Lung (tissue), 13 donors: ENCODE measurements around the gene SLC39A13. TPM values are rescaled to one million over a fixed set of nuclear protein-coding genes. Genes with fewer than 3 reads are reported as not detected.

Experiments
- ATAC-seq: fragments of 200-7000 bp; cut with Tn5 transposase; one replicate; pipeline ENCODE4 v1.9.1; 2020; ENCODE audit warnings: moderate number of reproducible peaks; ENCODE audit not compliant: insufficient read depth, low FRiP score
- DNase-seq, 3 donors: peaks; one replicate each; pipeline ENCODE4 v3.0.0-alpha.2; 2013 to 2017
- H3K27ac ChIP-seq, 2 donors: one replicate each; pipeline ENCODE4 v1.5.1; 2013; ENCODE audit warnings: mild to moderate bottlenecking in 2 of 2, moderate library complexity in 2 of 2, control low read depth in 1 of 2, inconsistent platforms in 1 of 2, low read depth in 1 of 2, low read length in 1 of 2
- H3K27me3 ChIP-seq, 3 donors: one replicate each; pipeline ENCODE4 v1.5.1; 2013; ENCODE audit warnings: low read length in 2 of 3; ENCODE audit not compliant: control insufficient read depth in 3 of 3, insufficient read depth in 3 of 3
- H3K36me3 ChIP-seq, 4 donors: one replicate each; pipeline ENCODE4 v1.5.1; 2013; ENCODE audit warnings: low read length in 4 of 4, mild to moderate bottlenecking in 1 of 4, moderate library complexity in 1 of 4; ENCODE audit not compliant: control insufficient read depth in 4 of 4, insufficient read depth in 4 of 4
- H3K4me1 ChIP-seq, 5 donors: one replicate each; pipeline ENCODE4 v1.5.1; 2013; ENCODE audit warnings: low read length in 5 of 5, mild to moderate bottlenecking in 2 of 5, moderate library complexity in 1 of 5; ENCODE audit not compliant: control insufficient read depth in 5 of 5, insufficient read depth in 5 of 5
- H3K4me3 ChIP-seq: one replicate; pipeline ENCODE4 v1.5.1; 2013; ENCODE audit warnings: mild to moderate bottlenecking, control low read depth, moderate library complexity
- H3K9ac ChIP-seq, 2 donors: one replicate each; pipeline ENCODE4 v1.5.1; 2013; ENCODE audit warnings: low read length in 2 of 2, control low read depth in 1 of 2; ENCODE audit not compliant: insufficient read depth in 1 of 2
- H3K9me3 ChIP-seq, 4 donors: one replicate each; pipeline ENCODE4 v1.5.1; 2013; ENCODE audit warnings: low read length in 3 of 4, mild to moderate bottlenecking in 1 of 4, moderate library complexity in 1 of 4; ENCODE audit not compliant: control insufficient read depth in 4 of 4, insufficient read depth in 3 of 4
- WGBS, 2 donors: extraction: QIAGEN DNeasy Blood & Tissue Kit; methylation state at CpG; one replicate each; pipeline ENCODE4 v1.1.7; 2013; 5-methylcytosine and 5-hydroxymethylcytosine counted together
- polyA plus RNA-seq, 2 donors: library from polyadenylated mRNA; stranded (reverse); fragments of 200-250 nt; gene quantifications; one replicate each; pipeline ENCODE4 v1.2.1, GENCODE V29; 2013
- small RNA-seq: library from RNA; depleted of rRNA; stranded (forward); fragments of <200 nt; gene quantifications from one replicate; pipeline ENCODE3, GENCODE V24; 2014; ENCODE audit warnings: low replicate concordance
- total RNA-seq, 2 donors: library from RNA; depleted of rRNA in 1 of 2; stranded (reverse); fragments of >200 nt in 1 of 2; gene quantifications; one replicate each; pipeline ENCODE4 v1.2.1, GENCODE V29; 2014 to 2021
- TF ChIP-seq, protein P1 (sequence below): IDR thresholded peaks from 2 replicates; pipeline ENCODE4 v1.5.1; 2012; ENCODE audit warnings: mild to moderate bottlenecking; ENCODE audit errors: control extremely low read depth, extremely low read depth
- donor health status: control.
- donor health status: control.
- donor health status: Bipolar disorder and iron deficiency.
- donor health status: healthy.
- donor health status: DM: yes; HTN: yes; CAD: no.

SLC39A13 gene
- total and polyA plus RNA-seq, 4 donors = 31.8 to 83.8 (median 74.8) TPM

DNA sequence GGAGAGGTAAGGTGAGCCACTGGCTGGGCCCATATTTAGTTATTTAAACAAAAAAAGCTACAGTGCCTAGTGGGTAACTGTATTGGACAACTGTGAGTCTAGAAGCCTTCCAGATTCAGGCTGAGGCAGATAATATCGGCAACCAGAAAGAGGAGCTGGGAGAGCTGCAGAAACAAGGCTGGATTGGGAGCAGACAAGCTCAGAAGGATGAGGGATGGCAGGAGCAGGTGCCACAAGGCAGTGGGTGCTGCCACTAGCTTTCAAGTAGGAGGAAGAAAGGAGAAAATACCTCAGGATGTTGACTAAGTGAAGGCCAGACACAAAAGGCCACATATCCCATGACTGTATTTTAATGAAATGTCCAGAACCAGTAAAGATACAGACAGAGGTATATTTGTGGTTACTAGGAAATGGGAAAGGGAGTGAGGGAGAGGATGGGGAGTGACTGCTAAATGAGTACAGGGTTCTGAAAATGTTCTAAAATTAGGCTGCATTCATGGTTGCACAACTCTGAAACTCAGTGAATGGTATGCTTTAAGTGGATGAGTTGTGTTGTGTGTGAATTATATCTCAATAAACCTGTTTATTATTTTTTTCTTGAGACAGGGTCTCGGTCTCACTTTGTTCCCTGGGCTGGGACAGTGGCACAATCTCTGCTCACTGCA, 52.3 kb downstream of the SLC39A13 start:
- no peak for ATAC-seq
- 93 to 99% methylated on average over 2 of the region's 2 CpGs for WGBS, 2 donors
- H3K4me3 ChIP-seq = no peak overlapping the region
- H3K27me3 ChIP-seq = no peaks in the 10 kb centered on the region
- no peak overlapping the region for H3K9ac ChIP-seq
- no peaks in the 10 kb centered on the region for H3K9me3 ChIP-seq
- H3K27ac ChIP-seq = no peak overlapping the region
- no peak for DNase-seq
- TF ChIP-seq, protein P1, sequence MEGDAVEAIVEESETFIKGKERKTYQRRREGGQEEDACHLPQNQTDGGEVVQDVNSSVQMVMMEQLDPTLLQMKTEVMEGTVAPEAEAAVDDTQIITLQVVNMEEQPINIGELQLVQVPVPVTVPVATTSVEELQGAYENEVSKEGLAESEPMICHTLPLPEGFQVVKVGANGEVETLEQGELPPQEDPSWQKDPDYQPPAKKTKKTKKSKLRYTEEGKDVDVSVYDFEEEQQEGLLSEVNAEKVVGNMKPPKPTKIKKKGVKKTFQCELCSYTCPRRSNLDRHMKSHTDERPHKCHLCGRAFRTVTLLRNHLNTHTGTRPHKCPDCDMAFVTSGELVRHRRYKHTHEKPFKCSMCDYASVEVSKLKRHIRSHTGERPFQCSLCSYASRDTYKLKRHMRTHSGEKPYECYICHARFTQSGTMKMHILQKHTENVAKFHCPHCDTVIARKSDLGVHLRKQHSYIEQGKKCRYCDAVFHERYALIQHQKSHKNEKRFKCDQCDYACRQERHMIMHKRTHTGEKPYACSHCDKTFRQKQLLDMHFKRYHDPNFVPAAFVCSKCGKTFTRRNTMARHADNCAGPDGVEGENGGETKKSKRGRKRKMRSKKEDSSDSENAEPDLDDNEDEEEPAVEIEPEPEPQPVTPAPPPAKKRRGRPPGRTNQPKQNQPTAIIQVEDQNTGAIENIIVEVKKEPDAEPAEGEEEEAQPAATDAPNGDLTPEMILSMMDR = no peak
- H3K4me1 ChIP-seq = peaks cover 0 to 3% (median 0%) of the 10 kb centered on the region in 5 donors
- peaks cover 0 to 8% (median 2%) of the 10 kb centered on the region in 4 donors for H3K36me3 ChIP-seq

DNA sequence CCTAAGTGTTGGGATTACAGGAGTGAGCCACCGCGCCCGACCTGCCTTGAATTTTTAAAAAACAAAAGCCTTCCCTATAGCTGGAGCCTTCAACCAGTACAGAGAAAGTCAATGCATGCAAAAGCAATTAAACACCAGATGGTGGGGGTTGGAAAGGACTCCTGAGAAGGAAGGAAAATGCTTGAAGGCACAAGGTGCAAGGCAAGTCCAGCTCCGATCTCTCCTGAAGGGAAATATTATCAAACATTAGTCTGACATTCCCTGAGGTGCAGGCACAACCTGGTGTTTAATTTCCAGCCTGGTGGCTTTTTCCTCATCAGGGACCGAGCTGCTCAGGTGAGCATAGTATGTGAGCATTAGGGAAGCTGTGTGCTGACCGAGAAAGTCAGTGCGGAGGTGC, 53.5 kb downstream of the SLC39A13 start:
- TF ChIP-seq, protein P1 = no peak
- Histone ChIP-seq H3K27ac (no peak overlapping the region), H3K27me3 (no peaks in the 10 kb centered on the region), H3K4me3 (no peak overlapping the region), H3K4me1 (peaks cover 0 to 12% (median 4%) of the 10 kb centered on the region in 5 donors), H3K36me3 (peaks cover 0 to 8% (median 2%) of the 10 kb centered on the region in 4 donors), H3K9me3 (no peaks in the 10 kb centered on the region), H3K9ac (no peak overlapping the region)
- ATAC-seq (no peak), DNase-seq (no peak)
- 96% methylated on average over 7 of the region's 7 CpGs for WGBS, 2 donors

DNA sequence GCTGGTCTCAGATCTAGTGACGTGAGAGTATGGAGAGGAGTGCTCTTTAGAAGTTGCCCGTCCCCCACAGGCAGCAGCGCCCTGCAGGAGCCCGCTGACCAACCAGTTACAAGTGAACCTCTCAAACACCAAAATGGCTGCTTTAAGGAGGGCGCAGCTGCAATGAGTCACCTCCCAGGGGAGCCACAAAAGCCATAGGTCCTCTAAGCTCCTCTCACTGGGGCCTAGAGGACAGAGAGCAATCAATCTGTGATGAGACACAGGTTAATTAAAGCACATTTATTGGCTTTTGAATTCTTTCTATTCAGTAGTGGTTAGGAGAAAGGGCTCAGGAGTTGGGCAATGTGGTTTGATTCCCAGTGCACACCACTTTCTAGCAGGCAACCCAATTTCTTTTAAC, 56.1 kb downstream of the SLC39A13 start:
- Histone ChIP-seq H3K4me3 (no peak overlapping the region), H3K4me1 (peaks cover 0 to 18% (median 7%) of the 10 kb centered on the region in 5 donors), H3K36me3 (peaks cover 0 to 16% (median 10%) of the 10 kb centered on the region in 4 donors), H3K27ac (no peak overlapping the region), H3K9me3 (no peaks in the 10 kb centered on the region), H3K27me3 (no peaks in the 10 kb centered on the region), H3K9ac (no peak overlapping the region)
- DNase-seq = no peak
- 87 to 93% methylated on average over 5 of the region's 5 CpGs for WGBS, 2 donors
- TF ChIP-seq, protein P1 = no peak
- no peak for ATAC-seq

Small RNA genes lying within 50 kb of the gene (small RNA-seq; reads per million reads assigned to genes)
- not detected for gene MIR4487

Other genes starting within 250 kb of the SLC39A13 start
- 100 to 1,000 TPM; 108 to 140 TPM for gene ARFGAP2, start 231.7 kb upstream of the SLC39A13 start, total RNA-seq
- gene ARFGAP2, start 231.7 kb upstream of the SLC39A13 start, polyA plus RNA-seq = 10 to 100 TPM; 51.2 to 80.2 TPM
- gene PACSIN3, start 222.2 kb upstream of the SLC39A13 start, total RNA-seq = 10 to 100 TPM; 34.7 to 53.3 TPM
- gene PACSIN3, start 222.2 kb upstream of the SLC39A13 start, polyA plus RNA-seq = 10 to 100 TPM; 20.6 to 37.9 TPM
- 10 to 100 TPM; 14.4 to 33.9 TPM for gene DDB2, start 193.6 kb upstream of the SLC39A13 start, total RNA-seq
- gene DDB2, start 193.6 kb upstream of the SLC39A13 start, polyA plus RNA-seq = 10 to 100 TPM; 16.8 to 36.4 TPM
- 10 to 100 TPM; 50.9 to 74.7 TPM for gene ACP2, start 159.8 kb upstream of the SLC39A13 start, total RNA-seq
- 10 to 100 TPM; 40.6 to 70.8 TPM for gene ACP2, start 159.8 kb upstream of the SLC39A13 start, polyA plus RNA-seq
- gene NR1H3, start 150.6 kb upstream of the SLC39A13 start, total RNA-seq = 10 to 100 TPM; 35.0 to 62.0 TPM
- gene NR1H3, start 150.6 kb upstream of the SLC39A13 start, polyA plus RNA-seq = 10 to 100 TPM; 55.2 to 58.9 TPM
- 10 to 100 TPM; 48.9 to 56.8 TPM for gene MADD, start 138.5 kb upstream of the SLC39A13 start, total RNA-seq
- gene MADD, start 138.5 kb upstream of the SLC39A13 start, polyA plus RNA-seq = 10 to 100 TPM; 15.9 to 25.4 TPM
- 1 to 10 TPM; 1.0 to 1.1 TPM for gene MYBPC3, start 55.9 kb upstream of the SLC39A13 start, total RNA-seq
- 1 to 10 TPM in 1 of 2 donors, under 1 TPM in 1; 0.89 to 3.4 TPM for gene MYBPC3, start 55.9 kb upstream of the SLC39A13 start, polyA plus RNA-seq
- 100 to 1,000 TPM in 1 of 2 donors, 10 to 100 TPM in 1; 27.6 to 188 TPM for gene SPI1, start 30.0 kb upstream of the SLC39A13 start, total RNA-seq
- 100 to 1,000 TPM; 123 to 344 TPM for gene SPI1, start 30.0 kb upstream of the SLC39A13 start, polyA plus RNA-seq
- 100 to 1,000 TPM in 1 of 2 donors, 10 to 100 TPM in 1; 61.6 to 137 TPM for gene PSMC3, start 17.8 kb downstream of the SLC39A13 start, total RNA-seq
- 100 to 1,000 TPM; 145 to 192 TPM for gene PSMC3, start 17.8 kb downstream of the SLC39A13 start, polyA plus RNA-seq
- 1 to 10 TPM in 1 of 2 donors, not detected in 1; 1.5 TPM for gene RAPSN, start 40.5 kb downstream of the SLC39A13 start, total RNA-seq
- gene RAPSN, start 40.5 kb downstream of the SLC39A13 start, polyA plus RNA-seq = under 1 TPM; 0.38 to 0.49 TPM
- 100 to 1,000 TPM in 1 of 2 donors, 10 to 100 TPM in 1; 92.4 to 184 TPM for gene CELF1, start 144.5 kb downstream of the SLC39A13 start, total RNA-seq
- gene CELF1, start 144.5 kb downstream of the SLC39A13 start, polyA plus RNA-seq = 10 to 100 TPM; 32.2 to 35.2 TPM
- 10 to 100 TPM; 45.1 to 66.9 TPM for gene PTPMT1, start 157.0 kb downstream of the SLC39A13 start, total RNA-seq
- gene PTPMT1, start 157.0 kb downstream of the SLC39A13 start, polyA plus RNA-seq = 10 to 100 TPM; 70.0 to 91.6 TPM
- 10 to 100 TPM; 15.0 to 17.1 TPM for gene KBTBD4, start 170.4 kb downstream of the SLC39A13 start, total RNA-seq
- gene KBTBD4, start 170.4 kb downstream of the SLC39A13 start, polyA plus RNA-seq = 10 to 100 TPM in 1 of 2 donors, 1 to 10 TPM in 1; 5.8 to 16.9 TPM
- gene NDUFS3, start 170.5 kb downstream of the SLC39A13 start, total RNA-seq = 10 to 100 TPM; 32.2 to 89.5 TPM
- gene NDUFS3, start 170.5 kb downstream of the SLC39A13 start, polyA plus RNA-seq = 100 to 1,000 TPM in 1 of 2 donors, 10 to 100 TPM in 1; 90.5 to 168 TPM
- under 1 TPM in 1 of 2 donors, not detected in 1; 0.34 TPM for gene FAM180B, start 178.1 kb downstream of the SLC39A13 start, total RNA-seq
- gene FAM180B, start 178.1 kb downstream of the SLC39A13 start, polyA plus RNA-seq = under 1 TPM; 0.05 to 0.10 TPM
- gene C1QTNF4, start 185.8 kb downstream of the SLC39A13 start, total RNA-seq = 1 to 10 TPM in 1 of 2 donors, under 1 TPM in 1; 0.40 to 1.8 TPM
- 1 to 10 TPM; 1.1 to 1.2 TPM for gene C1QTNF4, start 185.8 kb downstream of the SLC39A13 start, polyA plus RNA-seq
- gene MTCH2, start 234.0 kb downstream of the SLC39A13 start, total RNA-seq = 10 to 100 TPM; 33.0 to 76.2 TPM
- 10 to 100 TPM; 45.4 to 74.3 TPM for gene MTCH2, start 234.0 kb downstream of the SLC39A13 start, polyA plus RNA-seq